Measurements from ENCODE around the gene LBH. TPM values are rescaled to one million over a fixed set of nuclear protein-coding genes. Genes with fewer than 3 reads are reported as not detected.

LBH gene
- polyA plus RNA-seq, 1 donor: 28.6 TPM

Other genes starting within 250 kb of the LBH start
- 46.2 TPM for gene YPEL5, start 84.5 kb upstream of the LBH start, polyA plus RNA-seq (ENCODE audit: insufficient read length)
- 8.5 TPM for gene LCLAT1, start 215.7 kb downstream of the LBH start, polyA plus RNA-seq (ENCODE audit: insufficient read length)